Neural cell (in vitro differentiated cells): Measurements from ENCODE around the gene BCL11B. TPM values are rescaled to one million over a fixed set of nuclear protein-coding genes. Genes with fewer than 3 reads are reported as not detected.

Experiments
- H2AFZ ChIP-seq: fragments of 200-600, 300-800 bp; sonication (generic), shearing (Covaris generic); 2 replicates; pipeline ENCODE4 v1.6.0; 2014; ENCODE audit warnings: low read depth, mild to moderate bottlenecking, antibody characterized with exemption, low read length, moderate library complexity
- H3F3A ChIP-seq: fragments of 200-600 bp; shearing (Covaris generic); 2 replicates; pipeline ENCODE4 v1.6.1; 2016; ENCODE audit warnings: mild to moderate bottlenecking, moderate library complexity, mixed read lengths, antibody characterized with exemption, low read length; ENCODE audit not compliant: insufficient read depth, poor library complexity, severe bottlenecking
- H3K27ac ChIP-seq: fragments of 200-600, 300-800 bp; sonication (generic), shearing (Covaris generic); 2 replicates; pipeline ENCODE4 v1.5.1; 2014; ENCODE audit warnings: mild to moderate bottlenecking, low read length, moderate library complexity
- H3K27me3 ChIP-seq: fragments of 300-800, 200-600 bp; sonication (generic), shearing (Covaris generic); 2 replicates; pipeline ENCODE4 v1.6.0; 2014; ENCODE audit warnings: mild to moderate bottlenecking, low read depth, low read length, moderate library complexity; ENCODE audit not compliant: insufficient read depth
- H3K36me3 ChIP-seq: fragments of 300-800, 200-600 bp; sonication (generic), shearing (Covaris generic); 2 replicates; pipeline ENCODE4 v1.5.1; 2014; ENCODE audit warnings: mild to moderate bottlenecking, antibody characterized with exemption, low read length, moderate library complexity; ENCODE audit not compliant: insufficient read depth
- H3K4me2 ChIP-seq: fragments of 300-800, 200-600 bp; sonication (generic), shearing (Covaris generic); 2 replicates; pipeline ENCODE4 v1.6.0; 2014; ENCODE audit warnings: mild to moderate bottlenecking, low read length
- H3K4me3 ChIP-seq: fragments of 300-800, 200-600 bp; sonication (generic), shearing (Covaris generic); 2 replicates; pipeline ENCODE4 v1.5.1; 2014; ENCODE audit warnings: mild to moderate bottlenecking, low read length, moderate library complexity
- H3K79me2 ChIP-seq: fragments of 200-600 bp; shearing (Covaris generic); replicated peaks from 2 replicates; pipeline ENCODE4 v1.6.0; 2014; ENCODE audit warnings: mild to moderate bottlenecking, low read length, moderate library complexity; ENCODE audit not compliant: insufficient read depth
- H3K9ac ChIP-seq: fragments of 300-800, 200-600 bp; sonication (generic), shearing (Covaris generic); 2 replicates; pipeline ENCODE4 v1.6.1; 2016; ENCODE audit warnings: mild to moderate bottlenecking, low read length, mixed read lengths
- H3K9me2 ChIP-seq: fragments of 200-600 bp; shearing (Covaris generic); 2 replicates; pipeline ENCODE4 v1.6.1; 2016; ENCODE audit warnings: mild to moderate bottlenecking, low read length, mixed read lengths; ENCODE audit not compliant: insufficient read depth
- H3K9me3 ChIP-seq: fragments of 200-600, 300-800 bp; sonication (generic), shearing (Covaris generic); 2 replicates; pipeline ENCODE4 v1.6.1; 2016; ENCODE audit warnings: mild to moderate bottlenecking, mixed run types, low read length, moderate library complexity, mixed read lengths
- H4K20me1 ChIP-seq: fragments of 200-600 bp; shearing (Covaris generic); 2 replicates; pipeline ENCODE4 v1.6.1; 2016; ENCODE audit warnings: mild to moderate bottlenecking, mixed run types; ENCODE audit not compliant: insufficient read depth
- CTCF ChIP-seq: fragments of 450-650 bp; IDR thresholded peaks from 2 replicates; pipeline ENCODE4 v1.5.1; 2014; ENCODE audit warnings: antibody characterized with exemption, mild to moderate bottlenecking, moderate library complexity; ENCODE audit not compliant: poor library complexity, severe bottlenecking
- EZH2 ChIP-seq: fragments of 200-600, 300-800 bp; shearing (Covaris generic), sonication (generic); IDR thresholded peaks from 2 replicates; pipeline ENCODE4 v1.6.1; 2014; ENCODE audit warnings: antibody characterized with exemption, low read length, borderline replicate concordance, mild to moderate bottlenecking; ENCODE audit not compliant: insufficient read depth, poor library complexity, severe bottlenecking
- POLR2AphosphoS5 ChIP-seq: IDR thresholded peaks from 2 replicates; pipeline ENCODE4 v1.6.1; 2012
- RAD21 ChIP-seq: fragments of 450-650 bp; conservative IDR thresholded peaks from 2 replicates; pipeline ENCODE4 v1.6.1; 2014; ENCODE audit warnings: antibody characterized with exemption, mild to moderate bottlenecking, moderate library complexity
- REST ChIP-seq: IDR thresholded peaks from 2 replicates; pipeline ENCODE4 v1.6.1; 2012; ENCODE audit warnings: borderline replicate concordance
- SMC3 ChIP-seq: fragments of 450-650 bp; conservative IDR thresholded peaks from 2 replicates; pipeline ENCODE4 v1.6.1; 2014; ENCODE audit warnings: antibody characterized with exemption, mild to moderate bottlenecking, moderate library complexity; ENCODE audit not compliant: poor library complexity
- polyA plus RNA-seq: library from polyadenylated mRNA; depleted of rRNA; stranded (reverse); fragments of >200 nt; gene quantifications from 2 replicates; pipeline ENCODE4 v1.2.3, GENCODE V29; 2014

Gene BCL11B
- polyA plus RNA-seq, 1 donor from 2014 or later: 104 TPM

GRCh38 chr14:99245564-99246511 is 26.2 kb downstream of the BCL11B start:
- TF ChIP-seq REST (peak; percentile 6), RAD21 (no peak)
- Histone ChIP-seq H3K79me2 (peaks cover 99% of the 10 kb centered on the region), H3K9ac (peak overlapping the region; percentile 62), H3K27me3 (peaks cover 17% of the 10 kb centered on the region), H3K9me3 (no peaks in the 10 kb centered on the region), H4K20me1 (peaks cover 96% of the 10 kb centered on the region), H3F3A (no peaks in the 10 kb centered on the region), H3K4me2 (peak overlapping the region; percentile 61), H2AFZ (no peak overlapping the region), H3K27ac (peak overlapping the region; percentile 31), H3K9me2 (no peaks in the 10 kb centered on the region), H3K36me3 (peaks cover 4% of the 10 kb centered on the region), H3K4me3 (peak overlapping the region; percentile 70)

DNA sequence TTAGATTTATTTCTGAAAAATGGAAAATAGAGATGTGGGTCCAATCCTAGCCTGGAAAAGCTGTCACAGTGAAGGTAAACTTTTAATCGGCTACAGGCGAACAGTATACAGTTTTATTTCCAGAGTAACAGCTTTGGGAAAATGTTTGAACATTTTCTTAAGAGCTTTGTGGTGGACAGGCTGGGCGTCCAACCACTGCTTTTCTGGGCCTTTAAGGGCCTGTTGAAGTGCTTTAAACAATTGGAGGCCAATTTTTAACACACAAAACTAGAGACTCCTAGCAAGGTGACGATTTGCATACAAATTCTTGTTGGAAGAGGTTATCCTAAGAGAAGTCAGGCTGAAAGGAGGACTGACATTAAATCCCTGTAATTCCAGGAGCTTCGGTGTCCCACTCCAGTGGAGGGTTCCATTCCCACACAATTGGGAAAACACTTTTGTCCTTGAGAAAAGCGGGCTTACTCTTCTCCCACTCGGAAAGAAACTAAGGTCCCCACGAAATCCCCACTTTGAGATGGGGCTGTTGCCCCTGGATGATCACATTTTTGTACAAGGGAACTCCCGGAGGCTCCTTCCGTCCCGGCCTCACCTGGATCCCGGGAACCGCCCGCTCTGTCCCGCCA is 26.9 kb downstream of the BCL11B start:
- Histone ChIP-seq H3F3A (no peaks in the 10 kb centered on the region), H3K36me3 (peaks cover 4% of the 10 kb centered on the region), H3K27ac (peak overlapping the region; percentile 31), H4K20me1 (peaks cover 97% of the 10 kb centered on the region), H3K4me2 (peak overlapping the region; percentile 61), H3K4me3 (peak overlapping the region; percentile 70), H3K79me2 (peaks cover 99% of the 10 kb centered on the region), H2AFZ (no peak overlapping the region), H3K9ac (peak overlapping the region; percentile 62), H3K9me2 (no peaks in the 10 kb centered on the region), H3K27me3 (peaks cover 17% of the 10 kb centered on the region), H3K9me3 (no peaks in the 10 kb centered on the region)
- no peak for TF ChIP-seq SMC3

DNA sequence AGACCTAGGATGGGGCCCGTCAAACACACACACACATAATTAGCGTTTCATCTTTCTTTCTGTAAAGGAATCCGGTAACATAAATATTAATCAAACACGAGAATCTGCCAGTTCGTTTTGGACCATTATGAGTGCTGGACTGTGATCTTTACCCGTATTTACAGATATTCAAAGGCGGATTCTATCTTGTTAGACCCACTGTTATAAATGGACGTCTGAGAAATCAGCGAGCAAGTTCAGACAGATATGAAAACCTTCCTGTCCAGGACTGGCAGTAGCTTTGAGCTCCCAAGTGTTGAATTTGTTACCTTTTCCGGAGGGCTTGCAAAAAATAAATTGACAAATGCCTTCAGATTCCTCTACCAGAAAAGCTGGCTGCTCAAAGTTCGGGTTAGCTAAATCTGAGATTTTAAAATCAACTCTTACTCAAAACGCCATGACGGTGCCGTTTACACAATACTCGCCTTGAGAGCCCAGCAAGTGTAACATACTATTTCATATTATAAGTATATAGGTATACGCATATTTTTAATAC is 27.6 kb downstream of the BCL11B start:
- no peak overlapping the region for H2AFZ ChIP-seq
- no peaks in the 10 kb centered on the region for H3K9me3 ChIP-seq
- H3K27ac ChIP-seq: no peak overlapping the region
- no peaks in the 10 kb centered on the region for H3K9me2 ChIP-seq
- H3K9ac ChIP-seq: peak overlapping the region; percentile 13
- H3K79me2 ChIP-seq: peaks cover 100% of the 10 kb centered on the region
- H3F3A ChIP-seq: no peaks in the 10 kb centered on the region
- peak overlapping the region; percentile 70 for H3K4me3 ChIP-seq
- H3K27me3 ChIP-seq: peaks cover 17% of the 10 kb centered on the region
- H3K4me2 ChIP-seq: peak overlapping the region; percentile 61
- TF ChIP-seq SMC3 (no peak), POLR2AphosphoS5 (no peak), RAD21 (no peak), EZH2 (no peak), REST (no peak), CTCF (no peak)
- H4K20me1 ChIP-seq: peaks cover 99% of the 10 kb centered on the region
- peaks cover 4% of the 10 kb centered on the region for H3K36me3 ChIP-seq
